Suprapubic skin (tissue), 4 donors: Measurements from ENCODE around the gene HNRNPM.

ENCODE experiments used
- CTCF ChIP-seq, 2 donors: fragments of 200-600 bp in 1 of 2; fragments of 450-650 bp in 1 of 2; sonication (generic) in 1 of 2; IDR thresholded peaks; one replicate each; pipeline ENCODE4 v1.5.1; 2016 to 2019; ENCODE audit warnings: antibody characterized with exemption in 2 of 2, mild to moderate bottlenecking in 1 of 2, moderate library complexity in 1 of 2
- EP300 ChIP-seq: sonication (generic); formaldehyde crosslinking; IDR thresholded peaks from one replicate; pipeline ENCODE4 v1.6.1; 2017; ENCODE audit warnings: antibody characterized with exemption
- POLR2A ChIP-seq, 2 donors: fragments of 450-650 bp; IDR thresholded peaks; one replicate each; pipeline ENCODE4 v1.6.1; 2017; ENCODE audit warnings: antibody characterized with exemption in 2 of 2, mild to moderate bottlenecking in 2 of 2, moderate library complexity in 2 of 2
- POLR2AphosphoS5 ChIP-seq, 3 donors: sonication (generic); formaldehyde crosslinking; IDR thresholded peaks; one replicate each; pipeline ENCODE4 v1.6.1; 2017; ENCODE audit warnings: antibody characterized with exemption in 3 of 3

- no peak for TF ChIP-seq POLR2AphosphoS5 (IDR thresholded peaks at IDR 0.05)
- no peak for TF ChIP-seq POLR2A (IDR thresholded peaks at IDR 0.05)
- no peak for TF ChIP-seq EP300
- TF ChIP-seq CTCF (IDR thresholded peaks at IDR 0.05): no peak
Measured at GRCh38 chr19:8461891-8462290, 17.1 kb downstream of the HNRNPM start.
